SW480 (cell line): ENCODE measurements around the gene SLC18B1.
"Not testable (repeated sequence)": the region's sequence is repeated elsewhere in the genome, so short reads cannot be mapped to it uniquely, and the experiment has no call there.

Source experiments
- DNase-seq: peaks from one replicate; pipeline ENCODE4 v3.0.0-alpha.2; 2016; ENCODE audit warnings: low spot score

The SLC18B1 gene

DNA sequence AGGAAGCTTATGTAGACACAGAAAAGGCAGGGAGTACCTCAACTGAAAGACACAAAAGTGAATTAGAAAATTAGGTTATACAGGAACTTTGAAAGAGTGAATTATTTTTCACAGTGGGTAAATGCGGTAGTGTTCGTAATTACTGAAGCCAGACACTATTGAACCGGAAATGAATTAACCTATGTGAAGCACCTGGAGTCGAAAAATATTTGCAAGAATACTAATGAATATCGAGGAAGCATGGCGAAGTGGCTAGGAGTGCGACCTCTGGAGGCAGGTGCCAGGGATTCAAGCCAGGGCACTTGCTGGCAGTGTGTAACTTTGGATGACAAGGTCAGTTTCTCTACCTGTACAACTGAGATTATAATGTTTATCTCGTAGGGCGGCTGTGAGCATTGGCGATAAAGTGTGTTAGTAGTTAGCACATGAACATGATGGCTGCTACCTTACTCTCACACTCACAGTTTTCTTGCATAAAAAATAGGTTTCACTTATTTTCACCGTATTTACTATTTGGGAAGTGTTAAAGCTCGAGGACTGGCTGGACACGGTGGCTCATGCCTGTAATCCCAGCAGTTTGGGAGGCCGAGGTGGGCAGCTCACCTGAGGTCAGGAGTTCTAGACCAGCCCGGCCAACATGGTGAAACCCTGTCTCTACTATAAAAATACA lies 567 bp upstream of the SLC18B1 start:
- DNase-seq, result peak; percentile 85

DNA sequence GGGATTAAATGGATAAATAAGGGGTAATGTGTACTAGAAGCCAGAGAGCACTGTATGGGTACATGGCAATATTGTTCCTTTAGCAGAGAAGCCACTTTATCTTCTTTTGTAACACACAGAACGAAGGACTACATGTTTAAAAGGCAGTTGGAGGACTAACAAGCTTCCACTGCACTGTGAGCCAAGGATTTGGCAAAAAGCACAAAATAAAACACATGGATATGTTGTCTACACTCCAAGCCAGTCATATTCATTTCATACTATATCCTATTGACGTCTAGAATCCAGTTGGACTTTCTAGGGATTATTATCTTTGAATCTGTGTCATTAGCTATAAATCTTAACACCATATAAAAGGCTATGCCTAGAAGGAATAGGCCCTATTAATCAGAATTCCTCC lies 3.0 kb downstream of the SLC18B1 start:
- no peak for DNase-seq

DNA sequence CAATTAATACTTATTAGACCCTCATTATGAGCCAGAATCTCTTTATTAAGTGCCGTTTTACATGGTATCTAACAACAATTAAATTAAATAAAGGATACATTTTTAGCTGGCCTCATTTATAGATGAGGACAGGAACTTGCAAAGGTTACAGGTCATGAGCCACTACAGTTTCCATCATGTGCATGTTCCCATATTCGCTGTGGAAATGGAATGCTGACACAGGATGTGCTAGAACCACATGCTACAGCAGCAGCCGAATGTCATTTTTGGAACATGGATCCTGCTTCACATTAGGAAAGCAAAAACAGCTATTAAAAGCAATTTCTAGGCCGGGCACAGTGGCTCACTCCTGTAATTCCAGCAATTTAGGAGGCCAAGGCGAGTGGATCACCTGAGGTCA lies 5.9 kb downstream of the SLC18B1 start:
- no peak for DNase-seq

DNA sequence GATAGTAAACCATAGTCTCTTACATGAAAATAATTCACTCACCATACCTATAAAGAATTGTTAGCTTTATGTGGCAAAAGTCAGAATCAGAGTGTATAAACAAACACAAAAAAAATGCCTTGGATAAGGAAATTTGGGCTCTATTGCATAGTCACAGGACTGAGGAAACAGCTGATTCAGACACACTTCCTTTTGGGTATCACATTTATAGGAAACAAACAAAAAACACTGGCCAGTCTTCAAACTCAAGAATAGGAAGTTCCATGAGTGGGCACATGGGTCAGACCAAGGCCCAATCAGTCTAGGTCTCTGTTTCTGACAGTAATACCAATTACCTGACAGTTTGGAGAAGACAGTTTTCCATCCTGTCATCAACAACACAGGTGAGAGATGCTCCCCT lies 8.0 kb downstream of the SLC18B1 start:
- no peak for DNase-seq

DNA sequence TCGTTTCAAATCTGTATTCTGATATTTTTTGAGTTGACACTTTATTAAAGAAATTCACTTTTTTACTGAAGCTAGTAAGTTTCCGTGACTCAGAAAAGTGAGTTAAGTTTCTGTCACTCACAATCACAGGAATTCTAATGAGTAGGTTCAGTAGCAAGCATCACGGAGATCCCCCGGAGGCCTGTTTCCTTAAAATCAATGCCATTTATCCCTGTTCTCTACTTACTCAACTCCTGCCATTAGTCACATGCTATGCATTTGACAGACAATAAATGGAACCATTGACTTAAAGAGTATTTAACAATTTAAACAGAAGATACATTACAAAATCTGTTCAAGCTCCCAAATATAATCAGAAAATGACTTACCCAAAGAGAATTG lies 9.1 kb downstream of the SLC18B1 start:
- DNase-seq, result no peak

DNA sequence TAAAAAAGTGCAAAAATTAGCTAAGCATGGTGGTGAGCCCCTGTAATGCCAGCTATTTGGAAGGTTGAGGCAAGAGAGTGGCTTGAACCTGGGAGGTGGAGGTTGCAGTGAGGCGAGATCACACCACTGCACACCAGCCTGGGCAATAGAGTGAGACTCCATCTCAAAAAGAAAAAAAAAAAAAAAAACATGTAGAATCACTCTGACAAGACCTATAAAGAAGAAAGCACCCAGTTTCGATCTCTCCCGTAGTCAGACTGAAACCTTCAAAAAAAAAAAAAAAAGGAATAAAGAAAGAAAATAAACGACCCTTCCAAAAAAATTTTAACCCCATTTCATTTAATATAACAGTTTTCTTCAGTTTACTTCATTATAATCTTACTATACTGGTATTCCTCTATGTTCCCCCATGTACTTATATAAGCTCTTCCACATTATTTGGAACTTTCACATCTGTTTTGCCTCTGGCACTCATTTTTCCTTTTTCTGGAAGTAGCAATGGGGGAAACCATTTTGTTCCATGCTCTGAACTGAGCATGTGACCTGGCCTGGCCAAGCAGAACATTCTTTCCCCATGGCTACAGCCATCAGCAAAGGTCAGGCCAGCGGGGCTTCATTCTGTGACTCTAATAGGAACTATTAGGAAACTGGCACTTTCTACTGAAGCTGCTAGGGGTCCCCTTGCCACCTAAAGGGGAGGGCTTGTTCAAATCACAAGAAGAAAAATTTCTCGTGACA lies 9.6 kb downstream of the SLC18B1 start:
- no peak for DNase-seq

DNA sequence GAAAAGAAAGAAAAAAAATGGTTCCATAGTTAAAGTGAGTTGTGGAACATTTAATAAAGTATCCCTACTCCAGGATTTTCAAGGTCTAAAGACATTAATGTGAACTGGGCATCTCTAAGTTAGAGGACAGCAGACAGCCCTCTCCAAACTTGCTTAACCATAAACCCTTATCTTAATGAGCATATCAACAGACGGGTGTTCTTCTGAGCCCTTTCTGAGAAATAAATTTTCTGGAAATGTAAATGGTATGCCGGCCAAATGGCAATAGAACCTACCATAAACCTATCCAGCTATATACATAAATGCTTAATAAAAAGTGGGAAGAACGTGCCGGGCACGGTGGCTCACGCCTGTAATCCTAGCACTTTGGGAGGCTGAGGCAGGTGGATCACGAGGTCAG lies 12.5 kb downstream of the SLC18B1 start:
- DNase-seq, result no peak

DNA sequence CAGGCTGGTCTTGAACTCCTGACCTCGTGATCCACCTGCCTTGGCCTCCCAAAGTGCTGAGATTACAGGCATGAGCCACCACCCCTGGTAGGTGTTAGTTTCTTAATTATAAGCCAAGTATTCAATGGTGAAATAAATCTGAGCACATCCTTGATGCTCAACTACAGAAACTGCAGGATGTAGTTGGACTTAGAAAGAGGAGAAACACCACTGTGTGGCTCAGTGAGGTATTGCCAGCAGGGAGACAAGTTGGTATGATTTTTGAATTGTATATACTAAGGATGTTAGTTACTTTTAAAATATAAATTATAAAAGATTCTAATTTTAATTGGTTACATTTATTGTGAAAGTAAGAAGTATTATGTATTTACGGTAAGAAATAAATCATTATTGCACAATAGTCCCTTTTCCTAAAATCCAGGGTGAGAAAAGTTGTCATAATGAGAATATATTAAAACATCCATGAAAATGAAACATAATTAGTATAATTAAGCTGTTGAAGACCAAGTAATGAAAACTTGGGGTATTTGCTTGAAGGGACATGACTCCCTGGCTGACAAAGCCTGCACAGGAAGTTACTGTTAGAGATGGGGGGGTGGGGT lies 17.6 kb downstream of the SLC18B1 start:
- DNase-seq, result no peak

DNA sequence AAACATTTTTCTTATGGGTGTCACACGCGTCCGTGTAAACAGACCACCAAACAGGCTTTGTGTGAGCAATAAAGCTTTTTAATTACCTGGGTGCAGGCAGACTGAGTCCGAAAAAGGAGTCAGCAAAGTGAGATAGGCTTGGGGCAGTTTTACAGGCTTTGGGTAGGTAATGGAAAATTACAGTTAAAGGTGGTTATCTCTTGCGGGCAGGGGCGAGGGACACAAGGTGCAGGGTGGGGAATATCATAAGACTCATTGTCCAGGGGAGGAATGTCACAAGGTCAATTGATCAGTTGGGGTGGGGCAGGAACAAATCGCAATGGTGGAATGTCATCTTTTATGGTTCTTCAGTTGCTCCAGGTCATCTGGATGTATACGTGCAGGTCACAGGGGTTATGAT lies 20.6 kb downstream of the SLC18B1 start:
- DNase-seq, result not testable (repeated sequence)

DNA sequence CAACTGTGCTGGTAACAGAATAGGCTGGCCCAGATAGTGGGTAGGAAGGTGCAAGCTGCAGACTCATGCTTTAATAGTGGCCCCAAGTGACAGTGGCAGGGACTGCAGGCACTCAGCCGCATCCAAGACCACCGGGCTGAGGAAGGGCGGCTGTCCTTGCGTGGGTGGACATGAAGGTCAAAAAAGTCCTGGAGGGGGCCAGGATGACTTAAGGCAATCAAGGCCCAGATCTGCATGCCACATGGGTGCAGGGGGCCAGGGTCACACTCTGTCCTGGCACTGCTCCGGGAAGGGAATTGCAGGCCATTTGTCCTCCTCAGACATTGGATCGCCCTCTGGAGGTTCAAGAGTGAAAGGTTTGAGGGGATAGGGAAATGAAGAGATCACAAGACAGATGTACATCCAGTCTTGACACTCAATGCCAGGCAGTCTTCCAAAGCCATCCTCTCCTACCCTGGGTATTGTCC lies 30.4 kb downstream of the SLC18B1 start:
- DNase-seq, result no peak

DNA sequence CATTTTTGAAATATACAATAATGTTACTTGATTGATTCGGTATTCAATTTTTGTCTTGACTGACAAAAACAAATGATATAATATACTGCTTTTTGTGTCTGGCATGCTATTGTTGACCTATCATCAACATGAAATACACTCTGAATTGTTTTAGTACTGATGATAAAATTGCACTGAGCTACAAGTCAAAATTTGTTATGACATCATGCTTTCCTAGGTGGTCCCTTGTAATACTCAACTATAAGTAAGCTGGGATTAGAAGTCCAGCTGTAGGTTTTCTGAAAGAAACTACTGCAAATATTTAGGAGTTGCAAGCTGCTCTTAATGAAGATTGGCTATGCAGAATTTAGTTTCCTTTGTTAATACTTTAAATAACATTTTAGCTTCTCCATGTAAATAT lies 32.9 kb downstream of the SLC18B1 start:
- no peak for DNase-seq

DNA sequence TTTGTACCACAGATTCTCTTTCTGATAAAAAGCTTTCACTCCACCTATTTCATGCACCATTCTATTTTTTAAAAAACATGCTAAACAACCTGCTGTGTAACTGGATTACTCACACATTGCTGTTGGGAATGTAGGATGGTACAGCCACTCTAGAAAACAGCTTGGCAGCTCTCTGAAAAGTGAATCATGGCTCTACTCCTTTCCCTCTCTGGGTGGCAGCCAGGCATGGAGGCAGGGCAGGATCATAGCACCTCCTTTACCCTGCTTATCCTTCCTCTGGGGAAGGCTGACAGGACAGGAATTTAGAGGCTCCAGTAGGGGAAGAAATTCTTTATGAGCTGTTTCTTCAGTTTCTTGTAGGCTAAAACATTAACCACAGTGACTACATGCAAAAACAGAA lies 34.1 kb downstream of the SLC18B1 start:
- DNase-seq, result no peak

DNA sequence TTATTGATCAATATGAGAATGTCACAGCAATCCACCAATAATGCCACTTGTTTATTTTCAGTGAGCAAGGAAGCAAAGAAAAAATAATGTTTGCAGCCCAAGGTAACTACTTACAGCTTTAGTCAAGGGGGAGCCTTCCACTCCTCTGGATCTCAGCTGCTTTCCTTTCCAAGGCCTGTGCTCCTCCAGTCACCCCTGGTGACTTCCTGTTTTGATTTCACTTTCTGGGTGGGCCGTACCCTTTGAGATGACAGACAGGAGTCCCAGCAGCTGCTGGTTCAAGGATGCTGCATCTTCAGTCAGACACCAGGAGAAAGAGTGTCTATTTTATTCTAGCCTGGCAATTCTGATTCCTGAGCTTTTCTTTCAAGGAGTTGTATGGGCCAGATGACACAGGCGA lies 35.2 kb downstream of the SLC18B1 start:
- DNase-seq, result no peak

DNA sequence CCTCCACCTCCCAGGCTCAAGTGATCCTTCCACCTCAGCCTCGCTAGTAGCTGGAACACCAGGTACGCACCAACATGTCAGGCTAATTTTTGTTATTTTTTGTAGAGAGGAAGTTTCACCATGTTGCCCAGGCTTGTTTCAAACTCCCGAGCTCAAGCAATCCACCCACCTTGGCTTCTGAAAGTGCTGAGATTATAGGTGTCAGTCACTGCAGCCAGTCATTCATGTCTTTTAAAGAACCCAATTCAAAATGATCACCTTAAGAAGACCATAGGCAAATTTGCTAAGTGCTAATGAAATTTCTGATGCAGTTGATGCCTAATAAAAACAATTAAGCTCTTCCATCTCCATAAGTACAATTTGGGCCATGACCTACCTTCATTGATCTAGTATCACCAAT lies 38.2 kb downstream of the SLC18B1 start:
- no peak for DNase-seq

DNA sequence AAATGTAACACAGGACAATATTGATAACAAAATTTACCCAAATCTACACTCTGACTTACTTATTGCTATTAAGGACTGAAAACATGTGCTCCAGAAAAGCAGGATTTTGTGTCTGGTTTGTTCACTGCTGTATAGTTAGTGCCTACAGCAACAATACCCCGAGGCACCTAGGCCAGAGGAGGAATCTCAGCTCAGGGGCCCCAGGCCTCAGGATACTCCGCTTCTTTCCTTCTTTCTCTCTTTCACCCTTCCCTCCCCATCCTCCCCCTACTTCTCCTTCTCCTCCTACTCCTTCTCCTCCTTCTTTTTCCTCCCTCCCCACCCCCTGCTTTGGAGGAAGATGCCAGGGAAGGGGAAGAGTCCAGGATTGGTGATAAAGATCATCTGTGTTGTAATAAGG lies 39.7 kb downstream of the SLC18B1 start:
- DNase-seq, result no peak

DNA sequence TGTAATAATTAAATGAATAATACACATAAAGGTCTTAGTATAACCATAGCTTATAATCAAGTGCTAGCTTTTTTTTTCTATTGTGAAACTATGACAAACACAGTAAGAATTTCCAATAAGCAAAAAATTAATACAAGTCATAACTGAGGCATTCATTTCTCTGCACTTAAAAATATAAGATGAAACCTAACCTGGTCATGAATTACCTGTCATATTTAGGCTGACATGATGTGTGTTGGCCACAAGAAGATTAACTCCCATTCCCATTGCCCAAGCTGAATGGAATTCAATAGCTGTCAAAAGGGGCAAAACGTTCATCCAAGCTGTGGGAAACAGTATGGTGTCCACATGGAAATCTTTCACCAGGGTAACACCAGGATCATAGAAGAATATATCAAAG lies 46.2 kb downstream of the SLC18B1 start:
- DNase-seq, result no peak

DNA sequence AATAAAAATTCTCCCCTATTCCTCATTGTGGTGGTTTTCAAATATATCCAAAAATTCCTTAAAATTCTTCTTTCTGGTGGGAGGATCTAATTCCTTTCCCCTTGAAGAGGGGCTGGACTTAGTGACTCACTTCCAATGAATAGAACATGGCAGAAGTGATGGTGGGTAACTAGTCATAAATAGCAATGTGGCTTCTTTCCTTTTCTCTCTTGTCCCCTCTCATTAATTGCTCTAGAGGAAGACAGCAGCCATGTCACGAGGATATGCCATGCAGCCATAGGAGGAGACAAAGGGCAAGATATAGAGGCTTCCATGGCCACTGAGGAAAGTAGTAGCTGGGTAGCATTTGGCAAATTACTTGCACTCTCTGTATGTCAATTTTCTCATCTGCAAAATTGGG lies 46.6 kb downstream of the SLC18B1 start:
- no peak for DNase-seq

DNA sequence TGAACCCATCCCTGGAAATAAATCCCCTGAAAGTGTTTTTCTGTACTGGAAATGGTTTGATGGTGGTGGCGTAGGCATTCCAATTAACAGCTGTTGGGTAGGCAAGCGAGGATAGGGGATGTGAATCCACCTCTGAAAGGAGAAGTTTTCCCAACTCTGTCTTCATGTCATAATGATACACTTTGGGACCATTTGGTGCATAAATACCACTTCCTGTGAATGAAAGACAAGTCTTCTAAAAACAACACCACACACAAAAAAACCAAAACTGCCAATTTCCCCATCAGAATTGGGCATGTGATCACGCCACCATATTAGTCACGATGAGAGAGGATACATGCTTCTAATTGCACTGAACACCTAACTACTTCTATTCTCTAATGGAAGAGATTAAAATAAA lies 47.1 kb downstream of the SLC18B1 start:
- DNase-seq, result no peak

DNA sequence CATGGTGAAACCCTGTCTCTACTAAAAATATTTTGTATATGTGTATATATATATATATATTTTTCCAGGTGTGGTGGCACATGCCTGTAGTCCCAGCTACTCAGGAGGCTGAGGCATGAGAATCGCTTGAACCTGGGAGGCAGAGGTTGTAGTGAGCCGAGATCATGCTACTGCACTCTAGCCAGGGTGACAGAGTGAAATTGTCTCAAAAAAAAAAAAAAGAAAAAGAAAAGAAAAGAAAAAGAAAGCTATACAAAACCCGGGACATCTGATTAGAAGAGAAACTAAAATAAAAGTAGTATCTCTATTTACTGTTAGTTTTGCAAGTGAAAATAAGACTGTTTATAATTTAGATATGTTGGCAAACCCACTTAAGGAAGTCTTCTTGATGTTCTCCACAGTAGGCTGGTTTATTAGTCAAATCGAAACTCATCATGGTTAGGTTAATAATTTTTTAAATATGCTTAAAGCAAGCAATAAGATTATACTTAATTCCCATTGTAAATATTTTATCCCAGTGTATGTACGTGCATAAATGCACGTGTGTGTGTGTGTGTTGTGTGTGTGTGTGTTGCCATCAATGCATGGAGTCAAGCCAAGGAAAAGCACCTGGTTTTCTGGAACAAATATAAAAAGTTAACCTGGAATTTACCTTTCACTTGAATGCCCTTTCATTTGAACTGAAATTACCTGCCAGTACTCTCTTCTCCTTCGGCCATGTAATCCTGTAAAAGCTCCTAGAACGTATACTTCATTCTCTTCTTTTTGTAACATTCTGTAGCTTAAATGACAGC lies 47.8 kb downstream of the SLC18B1 start:
- DNase-seq, result no peak

DNA sequence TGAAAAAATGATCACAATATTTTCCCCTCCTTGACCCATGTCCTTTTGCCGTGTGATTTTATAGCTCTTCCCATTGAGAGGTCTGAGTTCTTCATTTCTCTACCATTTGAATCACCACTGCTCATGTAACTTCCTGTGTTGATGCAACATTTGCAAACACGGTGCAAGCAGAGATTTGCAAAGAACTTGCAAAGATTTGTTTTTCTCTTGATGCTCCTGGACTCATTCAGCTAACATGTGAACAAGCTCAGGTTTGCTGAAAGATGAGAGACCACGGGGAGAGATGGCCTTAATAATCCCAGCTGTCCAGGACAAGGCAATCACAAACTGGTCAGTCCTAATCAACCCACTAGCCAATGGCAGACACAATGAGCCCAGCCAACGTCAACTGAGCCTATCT lies 49.3 kb downstream of the SLC18B1 start:
- peak; percentile 3 for DNase-seq

DNA sequence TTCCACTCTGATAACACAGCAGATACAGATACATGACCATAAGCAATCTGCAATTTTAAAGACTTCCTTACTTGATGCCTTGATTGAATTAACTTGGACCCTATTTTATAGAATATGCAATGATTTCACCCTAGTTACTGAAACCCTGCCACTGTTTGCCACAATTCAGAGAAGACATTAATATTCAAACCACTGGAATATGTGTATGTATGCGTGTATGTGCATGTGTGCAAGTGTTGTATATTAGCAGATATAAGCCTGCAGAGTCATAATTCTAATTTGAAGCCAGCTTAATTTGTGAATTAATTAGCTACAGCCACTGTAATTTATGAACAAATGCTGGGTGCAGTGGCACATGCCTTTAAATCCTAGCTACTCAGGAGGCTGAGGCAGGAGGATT lies 50.0 kb downstream of the SLC18B1 start:
- DNase-seq, result no peak

DNA sequence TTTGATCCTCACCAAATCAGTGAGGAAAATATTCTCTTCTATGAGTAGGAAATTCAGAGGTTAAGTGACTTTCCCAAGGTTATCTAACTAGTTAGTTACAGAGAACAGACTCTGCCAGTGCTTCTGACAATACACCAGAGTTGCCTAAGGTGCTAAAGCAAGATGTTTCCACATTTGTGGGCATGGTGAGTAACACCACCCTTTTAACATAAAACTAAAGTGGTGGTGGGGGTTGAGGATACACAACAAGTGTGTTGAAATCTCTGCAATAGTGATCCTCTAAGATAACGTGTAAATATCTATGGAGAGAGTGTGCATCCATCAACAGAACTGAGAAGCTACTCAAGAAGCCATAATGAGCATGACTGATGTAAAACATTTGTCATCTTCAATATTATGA lies 52.4 kb downstream of the SLC18B1 start:
- no peak for DNase-seq

DNA sequence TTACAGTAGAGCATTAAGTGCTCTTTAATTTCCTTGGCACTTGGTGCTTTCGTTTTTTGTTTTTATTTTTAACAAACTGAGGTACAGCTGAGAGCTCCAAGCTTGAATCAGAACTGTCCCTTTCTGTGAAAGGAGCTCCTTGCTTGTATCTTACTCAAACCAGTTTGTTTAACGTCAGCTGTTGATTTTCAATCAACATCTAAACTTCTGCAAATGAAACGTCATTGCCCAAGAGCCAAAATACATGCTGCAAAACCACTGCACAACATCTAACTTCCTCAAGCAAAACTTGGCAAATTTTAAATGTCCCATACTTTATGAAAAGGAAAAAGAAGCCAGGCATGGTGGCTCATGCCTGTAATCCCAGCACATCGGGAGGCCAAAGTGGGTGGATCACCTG lies 55.9 kb downstream of the SLC18B1 start:
- DNase-seq, result no peak
